ENCODE data around the gene PROX1.

PROX1 gene

GRCh38 chr1:213993929-213994328 lies 6.2 kb downstream of the PROX1 start:
- Histone ChIP-seq H3K4me3 (ENCODE audit: low read length) (no peak overlapping the region), H3K36me3 (ENCODE audit: control insufficient read depth, low read depth, low read length) (no peaks in the 10 kb centered on the region), H3K27ac (ENCODE audit: low read length) (no peak overlapping the region), H3K9ac (ENCODE audit: low read length) (no peak overlapping the region), H3K9me3 (ENCODE audit: control insufficient read depth, low read depth, low read length) (no peaks in the 10 kb centered on the region), H3K27me3 (ENCODE audit: control insufficient read depth, insufficient read depth, low read length) (peaks cover 36% of the 10 kb centered on the region), H3K4me1 (ENCODE audit: control insufficient read depth, low read depth, low read length) (peaks cover 5% of the 10 kb centered on the region)

GRCh38 chr1:213994888-213995287 lies 7.1 kb downstream of the PROX1 start:
- H3K27me3 ChIP-seq (ENCODE audit: control insufficient read depth, insufficient read depth, low read length) = peaks cover 31% of the 10 kb centered on the region
- no peaks in the 10 kb centered on the region for H3K36me3 ChIP-seq (ENCODE audit: control insufficient read depth, low read depth, low read length)
- H3K4me1 ChIP-seq (ENCODE audit: control insufficient read depth, low read depth, low read length) = peaks cover under 1% of the 10 kb centered on the region
- H3K9me3 ChIP-seq (ENCODE audit: control insufficient read depth, low read depth, low read length) = no peaks in the 10 kb centered on the region
- no peak overlapping the region for H3K4me3 ChIP-seq (ENCODE audit: low read length)
- no peak overlapping the region for H3K9ac ChIP-seq (ENCODE audit: low read length)
- no peak overlapping the region for H3K27ac ChIP-seq (ENCODE audit: low read length)

- Histone ChIP-seq H3K4me1 (ENCODE audit: control insufficient read depth, low read depth, low read length) (no peaks in the 10 kb centered on the region), H3K4me3 (ENCODE audit: low read length) (no peak overlapping the region), H3K27ac (ENCODE audit: low read length) (no peak overlapping the region), H3K9me3 (ENCODE audit: control insufficient read depth, low read depth, low read length) (no peaks in the 10 kb centered on the region), H3K36me3 (ENCODE audit: control insufficient read depth, low read depth, low read length) (no peaks in the 10 kb centered on the region), H3K27me3 (ENCODE audit: control insufficient read depth, insufficient read depth, low read length) (peaks cover 24% of the 10 kb centered on the region), H3K9ac (ENCODE audit: low read length) (no peak overlapping the region)
Measured at GRCh38 chr1:213995603-213996002, 7.8 kb downstream of the PROX1 start.

- H3K27me3 ChIP-seq (ENCODE audit: control insufficient read depth, insufficient read depth, low read length) = peaks cover 15% of the 10 kb centered on the region
- no peak overlapping the region for H3K9ac ChIP-seq (ENCODE audit: low read length)
- H3K27ac ChIP-seq (ENCODE audit: low read length) = no peak overlapping the region
- no peak overlapping the region for H3K4me3 ChIP-seq (ENCODE audit: low read length)
- no peaks in the 10 kb centered on the region for H3K36me3 ChIP-seq (ENCODE audit: control insufficient read depth, low read depth, low read length)
- peaks cover 4% of the 10 kb centered on the region for H3K4me1 ChIP-seq (ENCODE audit: control insufficient read depth, low read depth, low read length)
- H3K9me3 ChIP-seq (ENCODE audit: control insufficient read depth, low read depth, low read length) = no peaks in the 10 kb centered on the region
Measured at GRCh38 chr1:213996320-213997037, 8.7 kb downstream of the PROX1 start.

- Histone ChIP-seq H3K27me3 (ENCODE audit: control insufficient read depth, insufficient read depth, low read length) (peaks cover 8% of the 10 kb centered on the region), H3K27ac (ENCODE audit: low read length) (no peak overlapping the region), H3K9me3 (ENCODE audit: control insufficient read depth, low read depth, low read length) (no peaks in the 10 kb centered on the region), H3K36me3 (ENCODE audit: control insufficient read depth, low read depth, low read length) (no peaks in the 10 kb centered on the region), H3K4me3 (ENCODE audit: low read length) (no peak overlapping the region), H3K9ac (ENCODE audit: low read length) (no peak overlapping the region), H3K4me1 (ENCODE audit: control insufficient read depth, low read depth, low read length) (peaks cover 7% of the 10 kb centered on the region)
Measured at GRCh38 chr1:213997038-213997771, 9.4 kb downstream of the PROX1 start.

- Histone ChIP-seq H3K27ac (ENCODE audit: low read length) (no peak overlapping the region), H3K4me3 (ENCODE audit: low read length) (no peak overlapping the region), H3K4me1 (ENCODE audit: control insufficient read depth, low read depth, low read length) (peaks cover 7% of the 10 kb centered on the region), H3K9me3 (ENCODE audit: control insufficient read depth, low read depth, low read length) (no peaks in the 10 kb centered on the region), H3K27me3 (ENCODE audit: control insufficient read depth, insufficient read depth, low read length) (peaks cover 2% of the 10 kb centered on the region), H3K9ac (ENCODE audit: low read length) (no peak overlapping the region), H3K36me3 (ENCODE audit: control insufficient read depth, low read depth, low read length) (no peaks in the 10 kb centered on the region)
Measured at GRCh38 chr1:213997772-213998107, 10.0 kb downstream of the PROX1 start.

GRCh38 chr1:213998785-213999184 lies 11.0 kb downstream of the PROX1 start:
- Histone ChIP-seq H3K4me1 (ENCODE audit: control insufficient read depth, low read depth, low read length) (peaks cover 7% of the 10 kb centered on the region), H3K36me3 (ENCODE audit: control insufficient read depth, low read depth, low read length) (no peaks in the 10 kb centered on the region), H3K27me3 (ENCODE audit: control insufficient read depth, insufficient read depth, low read length) (no peaks in the 10 kb centered on the region), H3K27ac (ENCODE audit: low read length) (no peak overlapping the region), H3K9ac (ENCODE audit: low read length) (no peak overlapping the region), H3K9me3 (ENCODE audit: control insufficient read depth, low read depth, low read length) (no peaks in the 10 kb centered on the region), H3K4me3 (ENCODE audit: low read length) (no peak overlapping the region)

GRCh38 chr1:213999732-214000131 lies 12.0 kb downstream of the PROX1 start:
- Histone ChIP-seq H3K4me3 (ENCODE audit: low read length) (no peak overlapping the region), H3K36me3 (ENCODE audit: control insufficient read depth, low read depth, low read length) (no peaks in the 10 kb centered on the region), H3K27ac (ENCODE audit: low read length) (no peak overlapping the region), H3K27me3 (ENCODE audit: control insufficient read depth, insufficient read depth, low read length) (no peaks in the 10 kb centered on the region), H3K9ac (ENCODE audit: low read length) (no peak overlapping the region), H3K4me1 (ENCODE audit: control insufficient read depth, low read depth, low read length) (peaks cover 7% of the 10 kb centered on the region), H3K9me3 (ENCODE audit: control insufficient read depth, low read depth, low read length) (no peaks in the 10 kb centered on the region)

- Histone ChIP-seq H3K9me3 (ENCODE audit: control insufficient read depth, low read depth, low read length) (no peaks in the 10 kb centered on the region), H3K36me3 (ENCODE audit: control insufficient read depth, low read depth, low read length) (no peaks in the 10 kb centered on the region), H3K27me3 (ENCODE audit: control insufficient read depth, insufficient read depth, low read length) (no peaks in the 10 kb centered on the region), H3K9ac (ENCODE audit: low read length) (no peak overlapping the region), H3K27ac (ENCODE audit: low read length) (no peak overlapping the region), H3K4me3 (ENCODE audit: low read length) (no peak overlapping the region), H3K4me1 (ENCODE audit: control insufficient read depth, low read depth, low read length) (peaks cover 7% of the 10 kb centered on the region)
Measured at GRCh38 chr1:214002060-214002459, 14.3 kb downstream of the PROX1 start.

GRCh38 chr1:214002472-214002871 lies 14.7 kb downstream of the PROX1 start:
- Histone ChIP-seq H3K36me3 (ENCODE audit: control insufficient read depth, low read depth, low read length) (no peaks in the 10 kb centered on the region), H3K4me3 (ENCODE audit: low read length) (no peak overlapping the region), H3K27ac (ENCODE audit: low read length) (no peak overlapping the region), H3K27me3 (ENCODE audit: control insufficient read depth, insufficient read depth, low read length) (no peaks in the 10 kb centered on the region), H3K4me1 (ENCODE audit: control insufficient read depth, low read depth, low read length) (peaks cover 7% of the 10 kb centered on the region), H3K9ac (ENCODE audit: low read length) (no peak overlapping the region), H3K9me3 (ENCODE audit: control insufficient read depth, low read depth, low read length) (no peaks in the 10 kb centered on the region)

- Histone ChIP-seq H3K4me3 (ENCODE audit: low read length) (no peak overlapping the region), H3K27me3 (ENCODE audit: control insufficient read depth, insufficient read depth, low read length) (no peaks in the 10 kb centered on the region), H3K36me3 (ENCODE audit: control insufficient read depth, low read depth, low read length) (no peaks in the 10 kb centered on the region), H3K27ac (ENCODE audit: low read length) (no peak overlapping the region), H3K9ac (ENCODE audit: low read length) (no peak overlapping the region), H3K4me1 (ENCODE audit: control insufficient read depth, low read depth, low read length) (peaks cover 7% of the 10 kb centered on the region), H3K9me3 (ENCODE audit: control insufficient read depth, low read depth, low read length) (no peaks in the 10 kb centered on the region)
Measured at GRCh38 chr1:214003233-214003632, 15.5 kb downstream of the PROX1 start.

GRCh38 chr1:214004014-214004413 lies 16.2 kb downstream of the PROX1 start:
- no peak overlapping the region for H3K27ac ChIP-seq (ENCODE audit: low read length)
- H3K4me3 ChIP-seq (ENCODE audit: low read length) = no peak overlapping the region
- no peaks in the 10 kb centered on the region for H3K9me3 ChIP-seq (ENCODE audit: control insufficient read depth, low read depth, low read length)
- H3K4me1 ChIP-seq (ENCODE audit: control insufficient read depth, low read depth, low read length) = peaks cover 7% of the 10 kb centered on the region
- H3K36me3 ChIP-seq (ENCODE audit: control insufficient read depth, low read depth, low read length) = no peaks in the 10 kb centered on the region
- H3K9ac ChIP-seq (ENCODE audit: low read length) = no peak overlapping the region
- H3K27me3 ChIP-seq (ENCODE audit: control insufficient read depth, insufficient read depth, low read length) = no peaks in the 10 kb centered on the region
